Measurements from ENCODE around the gene ILDR2.

DNA sequence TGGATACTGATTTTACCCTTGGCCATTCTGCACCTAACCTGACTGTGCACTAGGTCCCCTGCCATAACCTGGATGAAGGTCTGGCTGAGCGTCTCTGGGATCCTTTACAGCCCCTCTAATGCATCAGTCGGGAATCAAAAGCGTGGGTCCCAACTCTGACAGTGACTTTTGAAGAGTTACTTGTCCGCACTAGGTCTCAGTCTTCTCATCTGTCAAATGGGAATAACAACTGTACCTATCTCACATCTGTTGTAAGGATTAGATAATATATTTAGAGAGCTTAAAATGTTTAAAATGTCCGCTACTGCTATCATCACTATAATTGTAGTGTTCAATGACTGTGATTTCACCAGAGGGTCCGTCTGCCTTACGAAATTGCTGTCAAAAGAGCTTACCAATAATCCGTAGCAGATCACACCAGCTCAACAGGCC lies 100.0 kb downstream of the ILDR2 start:
- TF ChIP-seq, protein P1, sequence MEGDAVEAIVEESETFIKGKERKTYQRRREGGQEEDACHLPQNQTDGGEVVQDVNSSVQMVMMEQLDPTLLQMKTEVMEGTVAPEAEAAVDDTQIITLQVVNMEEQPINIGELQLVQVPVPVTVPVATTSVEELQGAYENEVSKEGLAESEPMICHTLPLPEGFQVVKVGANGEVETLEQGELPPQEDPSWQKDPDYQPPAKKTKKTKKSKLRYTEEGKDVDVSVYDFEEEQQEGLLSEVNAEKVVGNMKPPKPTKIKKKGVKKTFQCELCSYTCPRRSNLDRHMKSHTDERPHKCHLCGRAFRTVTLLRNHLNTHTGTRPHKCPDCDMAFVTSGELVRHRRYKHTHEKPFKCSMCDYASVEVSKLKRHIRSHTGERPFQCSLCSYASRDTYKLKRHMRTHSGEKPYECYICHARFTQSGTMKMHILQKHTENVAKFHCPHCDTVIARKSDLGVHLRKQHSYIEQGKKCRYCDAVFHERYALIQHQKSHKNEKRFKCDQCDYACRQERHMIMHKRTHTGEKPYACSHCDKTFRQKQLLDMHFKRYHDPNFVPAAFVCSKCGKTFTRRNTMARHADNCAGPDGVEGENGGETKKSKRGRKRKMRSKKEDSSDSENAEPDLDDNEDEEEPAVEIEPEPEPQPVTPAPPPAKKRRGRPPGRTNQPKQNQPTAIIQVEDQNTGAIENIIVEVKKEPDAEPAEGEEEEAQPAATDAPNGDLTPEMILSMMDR (IDR thresholded peaks at IDR 0.05; ENCODE audit: insufficient read depth, low read depth, low read length) = no peak
- no peak for TF ChIP-seq EZH2 (IDR thresholded peaks at IDR 0.05; ENCODE audit: insufficient read depth, low read length)
